Progenitor cell of endocrine pancreas (in vitro differentiated cells): Measurements from ENCODE around the gene SDK2. TPM values are rescaled to one million over a fixed set of nuclear protein-coding genes. Genes with fewer than 3 reads are reported as not detected.

ENCODE experiments used
- DNase-seq: peaks from one replicate; pipeline ENCODE4 v3.0.0; 2021; ENCODE audit warnings: low spot score; ENCODE audit not compliant: unreplicated experiment
- H3K27ac Mint-ChIP-seq: 2 replicates; pipeline ENCODE4 v1.8.0; 2021; ENCODE audit warnings: mild to moderate bottlenecking, moderate library complexity, mixed read lengths
- H3K27me3 Mint-ChIP-seq: 2 replicates; pipeline ENCODE4 v1.8.0; 2021; ENCODE audit warnings: mixed read lengths
- H3K36me3 Mint-ChIP-seq: 2 replicates; pipeline ENCODE4 v1.8.0; 2022; ENCODE audit warnings: mixed read lengths; ENCODE audit not compliant: insufficient read depth
- H3K4me1 Mint-ChIP-seq: 2 replicates; pipeline ENCODE4 v1.8.0; 2021; ENCODE audit warnings: low read depth, mixed read lengths
- H3K4me3 Mint-ChIP-seq: 2 replicates; pipeline ENCODE4 v1.8.0; 2021; ENCODE audit warnings: low read depth, mild to moderate bottlenecking, moderate library complexity, mixed read lengths
- H3K9me3 Mint-ChIP-seq: 2 replicates; pipeline ENCODE4 v1.8.0; 2021; ENCODE audit warnings: low read depth, mixed read lengths
- CTCF ChIP-seq: fragments of 200-600 bp; sonication (generic); IDR thresholded peaks from one replicate; pipeline ENCODE4 v1.5.0; 2021; ENCODE audit warnings: antibody characterized with exemption, mild to moderate bottlenecking; ENCODE audit not compliant: unreplicated experiment
- total RNA-seq: library from RNA; stranded (reverse); gene quantifications from 2 replicates; pipeline ENCODE4 v1.2.1, GENCODE V29; 2021

SDK2 gene
- total RNA-seq, 1 donor from 2014 or later, result 6.7 TPM

GRCh38 chr17:73689596-73690275, 45.5 kb upstream of the SDK2 start:
- DNase-seq, result no peak
- peaks cover 16% of the 10 kb centered on the region for H3K27me3 Mint-ChIP-seq
- H3K4me1 Mint-ChIP-seq, result no peaks in the 10 kb centered on the region
- no peaks in the 10 kb centered on the region for H3K9me3 Mint-ChIP-seq
- H3K27ac Mint-ChIP-seq, result no peak overlapping the region
- no peaks in the 10 kb centered on the region for H3K36me3 Mint-ChIP-seq
- no peak overlapping the region for H3K4me3 Mint-ChIP-seq
- TF ChIP-seq CTCF, result no peak

GRCh38 chr17:73686961-73687360, 42.7 kb upstream of the SDK2 start:
- DNase-seq, result no peak
- Mint-ChIP-seq H3K27ac (no peak overlapping the region), H3K36me3 (no peaks in the 10 kb centered on the region), H3K4me3 (no peak overlapping the region), H3K27me3 (peaks cover 24% of the 10 kb centered on the region), H3K9me3 (peaks cover 2% of the 10 kb centered on the region), H3K4me1 (no peaks in the 10 kb centered on the region)
- TF ChIP-seq CTCF, result no peak

GRCh38 chr17:73686126-73686525, 41.9 kb upstream of the SDK2 start:
- peaks cover 3% of the 10 kb centered on the region for H3K36me3 Mint-ChIP-seq
- H3K4me3 Mint-ChIP-seq, result no peak overlapping the region
- H3K27me3 Mint-ChIP-seq, result peaks cover 28% of the 10 kb centered on the region
- H3K27ac Mint-ChIP-seq, result no peak overlapping the region
- no peak for TF ChIP-seq CTCF
- H3K4me1 Mint-ChIP-seq, result no peaks in the 10 kb centered on the region
- H3K9me3 Mint-ChIP-seq, result peaks cover 7% of the 10 kb centered on the region
- no peak for DNase-seq

GRCh38 chr17:73684183-73684582, 39.9 kb upstream of the SDK2 start:
- no peak for DNase-seq
- Mint-ChIP-seq H3K4me1 (no peaks in the 10 kb centered on the region), H3K9me3 (peaks cover 7% of the 10 kb centered on the region), H3K4me3 (no peak overlapping the region), H3K27me3 (peaks cover 30% of the 10 kb centered on the region), H3K27ac (no peak overlapping the region), H3K36me3 (peaks cover 3% of the 10 kb centered on the region)
- TF ChIP-seq CTCF, result no peak

GRCh38 chr17:73683771-73684170, 39.5 kb upstream of the SDK2 start:
- no peak for DNase-seq
- H3K9me3 Mint-ChIP-seq, result peaks cover 7% of the 10 kb centered on the region
- TF ChIP-seq CTCF, result no peak
- no peak overlapping the region for H3K4me3 Mint-ChIP-seq
- peaks cover 3% of the 10 kb centered on the region for H3K36me3 Mint-ChIP-seq
- H3K27ac Mint-ChIP-seq, result no peak overlapping the region
- H3K4me1 Mint-ChIP-seq, result no peaks in the 10 kb centered on the region
- H3K27me3 Mint-ChIP-seq, result peaks cover 33% of the 10 kb centered on the region
